Fibroblast of gingiva (primary cell): Measurements from ENCODE around the gene PARP3.
"Not testable (repeated sequence)": the region's sequence is repeated elsewhere in the genome, so short reads cannot be mapped to it uniquely, and the experiment has no call there.

Experiments used
- DNase-seq: peaks from one replicate; pipeline ENCODE4 v3.0.0-alpha.2; 2011; ENCODE audit warnings: low read depth

PARP3 gene

GRCh38 chr3:51985063-51985462, 42.9 kb downstream of the PARP3 start:
- DNase-seq: no peak

- no peak for DNase-seq
Measured at GRCh38 chr3:51986010-51986947, 44.1 kb downstream of the PARP3 start.

- no peak for DNase-seq
Measured at GRCh38 chr3:51987568-51987967, 45.4 kb downstream of the PARP3 start.

- DNase-seq: no peak
Measured at GRCh38 chr3:51988286-51989146, 46.4 kb downstream of the PARP3 start.

GRCh38 chr3:51990501-51990971, 48.4 kb downstream of the PARP3 start:
- DNase-seq: not testable (repeated sequence)

GRCh38 chr3:51992017-51992682, 50.0 kb downstream of the PARP3 start:
- DNase-seq: no peak

- DNase-seq: not testable (repeated sequence)
Measured at GRCh38 chr3:51993657-51994056, 51.5 kb downstream of the PARP3 start.

- DNase-seq: no peak
Measured at GRCh38 chr3:51994530-51994929, 52.4 kb downstream of the PARP3 start.

GRCh38 chr3:51995346-51996163, 53.4 kb downstream of the PARP3 start, which contains the start of gene RPL29:
RPL29 (minus strand) TSS chr3:51995895; CDS start chr3:51995461, 434 bp downstream.
- DNase-seq: peak; percentile 94

- DNase-seq: no peak
Measured at GRCh38 chr3:51997172-51997571, 55.0 kb downstream of the PARP3 start.

GRCh38 chr3:51997935-51998596, 55.9 kb downstream of the PARP3 start:
- DNase-seq: no peak
